ENCODE data around the gene KANK3. TPM values are rescaled to one million over a fixed set of nuclear protein-coding genes. Genes with fewer than 3 reads are reported as not detected.
"Not testable (repeated sequence)": the region's sequence is repeated elsewhere in the genome, so short reads cannot be mapped to it uniquely, and the experiment has no call there.

KANK3 gene
- polyA plus RNA-seq, 1 donor from 2014 or later = 2.8 TPM

DNA sequence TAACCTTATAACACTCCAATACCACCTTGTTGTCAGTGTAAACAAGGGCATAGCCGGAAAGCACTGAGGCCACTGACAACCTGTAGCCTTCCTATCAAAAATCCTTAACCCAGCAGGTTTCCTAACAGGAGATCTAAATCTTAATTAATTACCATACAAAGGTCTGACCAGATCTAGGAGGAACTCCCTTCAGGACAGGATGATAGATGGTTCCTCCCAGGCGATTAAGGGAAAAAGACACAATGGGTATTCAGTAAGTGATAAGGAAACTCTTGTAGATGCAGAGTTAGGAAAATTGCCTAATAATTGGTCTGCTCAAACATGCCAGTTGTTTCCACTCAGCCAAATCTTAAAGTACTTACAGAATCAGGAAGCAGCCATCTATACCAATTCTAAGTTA lies 42.0 kb upstream of the KANK3 start:
- not testable (repeated sequence) for H3K79me2 ChIP-seq (replicated peaks; ENCODE audit: insufficient read depth, low read length); H2AFZ ChIP-seq (ENCODE audit: low read depth, low read length); H3K9me2 ChIP-seq (ENCODE audit: insufficient read depth, low read length); H3K9ac ChIP-seq (ENCODE audit: low read length); H3K27me3 ChIP-seq (ENCODE audit: insufficient read depth, low read depth, low read length); H3K4me2 ChIP-seq (ENCODE audit: low read length); H3K4me3 ChIP-seq (ENCODE audit: low read length); H3K9me3 ChIP-seq (ENCODE audit: low read length); H3F3A ChIP-seq (ENCODE audit: insufficient read depth, low read length, poor library complexity, severe bottlenecking); H4K20me1 ChIP-seq (ENCODE audit: insufficient read depth); H3K36me3 ChIP-seq (ENCODE audit: insufficient read depth, low read length); H3K27ac ChIP-seq (ENCODE audit: low read length)

DNA sequence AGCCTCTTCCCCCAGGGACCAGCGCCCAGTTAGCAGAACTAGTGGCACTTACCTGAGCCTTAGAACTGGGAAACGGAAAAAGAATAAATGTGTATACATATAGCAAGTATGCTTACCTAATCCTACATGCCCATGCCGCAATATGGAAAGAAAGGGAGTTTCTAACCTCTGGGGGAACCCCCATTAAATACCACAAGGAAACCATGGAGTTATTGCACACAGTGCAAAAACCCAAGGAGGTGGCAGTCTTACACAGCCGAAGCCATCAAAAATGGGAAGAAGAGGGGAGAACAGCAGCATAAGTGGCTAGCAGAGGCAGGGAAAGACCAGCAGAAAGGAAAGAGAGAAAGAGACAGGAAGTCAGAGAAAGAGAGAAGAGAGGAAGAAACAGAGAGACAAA lies 41.5 kb upstream of the KANK3 start:
- not testable (repeated sequence) for H3K27me3 ChIP-seq (ENCODE audit: insufficient read depth, low read depth, low read length); H3K9ac ChIP-seq (ENCODE audit: low read length); H3F3A ChIP-seq (ENCODE audit: insufficient read depth, low read length, poor library complexity, severe bottlenecking); H3K79me2 ChIP-seq (replicated peaks; ENCODE audit: insufficient read depth, low read length); H3K9me3 ChIP-seq (ENCODE audit: low read length); H4K20me1 ChIP-seq (ENCODE audit: insufficient read depth); H3K27ac ChIP-seq (ENCODE audit: low read length); H2AFZ ChIP-seq (ENCODE audit: low read depth, low read length); H3K4me3 ChIP-seq (ENCODE audit: low read length); H3K4me2 ChIP-seq (ENCODE audit: low read length); H3K36me3 ChIP-seq (ENCODE audit: insufficient read depth, low read length); H3K9me2 ChIP-seq (ENCODE audit: insufficient read depth, low read length)

DNA sequence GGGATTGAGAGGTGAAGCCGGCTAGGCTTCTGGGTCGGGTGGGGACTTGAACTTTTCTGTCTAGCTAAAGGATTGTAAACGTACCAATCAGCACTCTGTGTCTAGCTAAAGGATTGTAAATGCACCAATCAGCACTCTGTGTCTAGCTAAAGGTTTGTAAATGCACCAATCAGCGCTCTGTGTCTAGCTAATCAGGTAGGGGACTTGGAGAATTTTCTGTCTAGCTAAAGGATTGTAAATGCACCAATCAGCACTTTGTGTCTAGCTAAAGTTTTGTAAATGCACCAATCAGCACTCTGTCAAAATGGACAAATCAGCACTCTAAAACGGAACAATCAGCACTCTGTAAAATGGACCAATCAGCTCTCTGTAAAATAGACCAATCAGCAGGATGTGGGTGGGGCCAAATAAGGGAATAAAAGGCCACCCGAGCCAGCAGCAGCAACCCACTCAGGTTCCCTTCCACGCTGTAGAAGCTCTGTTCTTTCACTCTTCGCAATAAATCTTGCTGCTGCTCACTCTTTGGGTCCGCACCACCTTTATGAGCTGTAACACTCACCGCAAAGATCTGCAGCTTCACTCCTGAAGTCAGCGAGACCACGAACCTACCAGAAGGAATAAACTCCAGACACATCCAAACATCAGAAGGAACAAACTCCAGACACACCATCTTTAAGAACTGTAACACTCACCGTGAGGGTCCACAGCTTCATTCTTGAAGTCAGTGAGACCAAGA lies 36.3 kb upstream of the KANK3 start:
- H3K27me3 ChIP-seq (ENCODE audit: insufficient read depth, low read depth, low read length); H3F3A ChIP-seq (ENCODE audit: insufficient read depth, low read length, poor library complexity, severe bottlenecking); H3K9me3 ChIP-seq (ENCODE audit: low read length); H3K79me2 ChIP-seq (replicated peaks; ENCODE audit: insufficient read depth, low read length); H3K9ac ChIP-seq (ENCODE audit: low read length); H4K20me1 ChIP-seq (ENCODE audit: insufficient read depth); H3K9me2 ChIP-seq (ENCODE audit: insufficient read depth, low read length); H3K27ac ChIP-seq (ENCODE audit: low read length); H2AFZ ChIP-seq (ENCODE audit: low read depth, low read length); H3K4me3 ChIP-seq (ENCODE audit: low read length); H3K36me3 ChIP-seq (ENCODE audit: insufficient read depth, low read length); H3K4me2 ChIP-seq (ENCODE audit: low read length): not testable (repeated sequence)

DNA sequence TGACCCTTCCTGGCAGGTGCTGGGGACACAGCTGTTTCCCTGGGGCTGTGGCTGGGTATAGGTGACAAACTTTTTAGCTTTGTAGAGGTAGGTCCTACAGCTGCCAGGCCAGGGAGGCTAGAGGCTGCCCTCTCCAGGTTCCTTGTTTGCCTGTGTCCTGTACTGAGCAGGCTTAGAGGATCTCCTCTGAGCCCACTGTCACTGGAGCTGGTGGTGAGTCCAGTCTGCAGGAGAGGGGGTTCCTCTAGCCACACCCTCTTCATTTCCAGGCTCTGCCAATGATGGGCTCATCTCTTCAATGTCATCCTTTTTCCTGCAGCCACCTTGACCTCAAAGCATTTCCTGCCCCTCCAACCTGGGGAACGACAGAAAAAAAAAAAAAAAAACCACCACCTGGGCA lies 34.5 kb upstream of the KANK3 start:
- no peaks in the 10 kb centered on the region for H3K36me3 ChIP-seq (ENCODE audit: insufficient read depth, low read length)
- H3K27me3 ChIP-seq (ENCODE audit: insufficient read depth, low read depth, low read length) = no peaks in the 10 kb centered on the region
- no peaks in the 10 kb centered on the region for H3K9me2 ChIP-seq (ENCODE audit: insufficient read depth, low read length)
- H3K4me3 ChIP-seq (ENCODE audit: low read length) = no peak overlapping the region
- H3K27ac ChIP-seq (ENCODE audit: low read length) = no peak overlapping the region
- no peak overlapping the region for H3K4me2 ChIP-seq (ENCODE audit: low read length)
- no peaks in the 10 kb centered on the region for H3K9me3 ChIP-seq (ENCODE audit: low read length)
- TF ChIP-seq EZH2 (IDR thresholded peaks at IDR 0.05; ENCODE audit: borderline replicate concordance, insufficient read depth, low read length, poor library complexity, severe bottlenecking) (no peak), MXI1 (conservative IDR thresholded peaks at IDR 0.05; ENCODE audit: poor library complexity, severe bottlenecking) (no peak), EP300 (conservative IDR thresholded peaks at IDR 0.05; ENCODE audit: poor library complexity, severe bottlenecking) (no peak), RAD21 (conservative IDR thresholded peaks at IDR 0.05) (no peak), POLR2AphosphoS5 (IDR thresholded peaks at IDR 0.05) (no peak), TAF1 (IDR thresholded peaks at IDR 0.05; ENCODE audit: low read depth) (no peak), SMC3 (conservative IDR thresholded peaks at IDR 0.05; ENCODE audit: poor library complexity) (no peak), REST (IDR thresholded peaks at IDR 0.05; ENCODE audit: borderline replicate concordance) (no peak)
- TF ChIP-seq, protein P1, sequence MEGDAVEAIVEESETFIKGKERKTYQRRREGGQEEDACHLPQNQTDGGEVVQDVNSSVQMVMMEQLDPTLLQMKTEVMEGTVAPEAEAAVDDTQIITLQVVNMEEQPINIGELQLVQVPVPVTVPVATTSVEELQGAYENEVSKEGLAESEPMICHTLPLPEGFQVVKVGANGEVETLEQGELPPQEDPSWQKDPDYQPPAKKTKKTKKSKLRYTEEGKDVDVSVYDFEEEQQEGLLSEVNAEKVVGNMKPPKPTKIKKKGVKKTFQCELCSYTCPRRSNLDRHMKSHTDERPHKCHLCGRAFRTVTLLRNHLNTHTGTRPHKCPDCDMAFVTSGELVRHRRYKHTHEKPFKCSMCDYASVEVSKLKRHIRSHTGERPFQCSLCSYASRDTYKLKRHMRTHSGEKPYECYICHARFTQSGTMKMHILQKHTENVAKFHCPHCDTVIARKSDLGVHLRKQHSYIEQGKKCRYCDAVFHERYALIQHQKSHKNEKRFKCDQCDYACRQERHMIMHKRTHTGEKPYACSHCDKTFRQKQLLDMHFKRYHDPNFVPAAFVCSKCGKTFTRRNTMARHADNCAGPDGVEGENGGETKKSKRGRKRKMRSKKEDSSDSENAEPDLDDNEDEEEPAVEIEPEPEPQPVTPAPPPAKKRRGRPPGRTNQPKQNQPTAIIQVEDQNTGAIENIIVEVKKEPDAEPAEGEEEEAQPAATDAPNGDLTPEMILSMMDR (IDR thresholded peaks at IDR 0.05; ENCODE audit: poor library complexity, severe bottlenecking) = no peak
- no peak overlapping the region for H3K9ac ChIP-seq (ENCODE audit: low read length)
- no peaks in the 10 kb centered on the region for H3F3A ChIP-seq (ENCODE audit: insufficient read depth, low read length, poor library complexity, severe bottlenecking)
- no peaks in the 10 kb centered on the region for H3K79me2 ChIP-seq (replicated peaks; ENCODE audit: insufficient read depth, low read length)
- H4K20me1 ChIP-seq (ENCODE audit: insufficient read depth) = no peaks in the 10 kb centered on the region
- H2AFZ ChIP-seq (ENCODE audit: low read depth, low read length) = no peak overlapping the region

DNA sequence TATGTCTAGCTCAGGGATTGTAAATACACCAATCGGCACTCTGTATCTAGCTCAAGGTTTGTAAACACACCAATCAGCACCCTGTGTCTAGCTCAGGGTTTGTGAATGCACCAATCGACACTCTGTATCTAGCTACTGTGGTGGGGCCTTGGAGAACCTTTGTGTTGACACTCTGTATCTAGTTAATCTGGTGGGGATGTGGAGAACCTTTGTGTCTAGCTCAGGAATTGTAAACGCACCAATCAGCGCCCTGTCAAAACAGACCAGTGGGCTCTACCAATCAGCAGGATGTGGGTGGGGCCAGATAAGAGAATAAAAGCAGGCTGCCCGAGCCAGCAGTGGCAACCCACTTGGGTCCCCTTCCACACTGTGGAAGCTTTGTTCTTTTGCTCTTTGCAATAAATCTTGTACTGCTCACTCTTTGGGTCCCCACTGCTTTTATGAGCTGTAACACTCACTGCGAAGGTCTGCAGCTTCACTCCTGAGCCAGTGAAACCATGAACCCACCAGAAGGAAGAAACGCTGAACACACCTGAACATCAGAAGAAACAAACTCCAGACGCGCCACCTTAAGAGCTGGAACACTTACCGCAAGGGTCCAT lies 33.4 kb upstream of the KANK3 start:
- not testable (repeated sequence) for H3K27ac ChIP-seq (ENCODE audit: low read length); H3K36me3 ChIP-seq (ENCODE audit: insufficient read depth, low read length); H3F3A ChIP-seq (ENCODE audit: insufficient read depth, low read length, poor library complexity, severe bottlenecking)

More for the DNA sequence above, 33.4 kb upstream of the KANK3 start:
- H3K9ac ChIP-seq (ENCODE audit: low read length); H3K27me3 ChIP-seq (ENCODE audit: insufficient read depth, low read depth, low read length); H3K9me2 ChIP-seq (ENCODE audit: insufficient read depth, low read length); H4K20me1 ChIP-seq (ENCODE audit: insufficient read depth); H3K4me3 ChIP-seq (ENCODE audit: low read length); H2AFZ ChIP-seq (ENCODE audit: low read depth, low read length); H3K79me2 ChIP-seq (replicated peaks; ENCODE audit: insufficient read depth, low read length); H3K9me3 ChIP-seq (ENCODE audit: low read length); H3K4me2 ChIP-seq (ENCODE audit: low read length): not testable (repeated sequence)

All from neural cell (in vitro differentiated cells).